GM21737 (cell line): Measurements from ENCODE around the gene STPG4.

Experiments
- ATAC-seq: cut with Tn5 transposase; IDR thresholded peaks from one replicate; pipeline ENCODE4 v1.9.1; 2021; ENCODE audit warnings: mild to moderate bottlenecking, moderate library complexity; ENCODE audit not compliant: unreplicated experiment

The STPG4 gene

DNA sequence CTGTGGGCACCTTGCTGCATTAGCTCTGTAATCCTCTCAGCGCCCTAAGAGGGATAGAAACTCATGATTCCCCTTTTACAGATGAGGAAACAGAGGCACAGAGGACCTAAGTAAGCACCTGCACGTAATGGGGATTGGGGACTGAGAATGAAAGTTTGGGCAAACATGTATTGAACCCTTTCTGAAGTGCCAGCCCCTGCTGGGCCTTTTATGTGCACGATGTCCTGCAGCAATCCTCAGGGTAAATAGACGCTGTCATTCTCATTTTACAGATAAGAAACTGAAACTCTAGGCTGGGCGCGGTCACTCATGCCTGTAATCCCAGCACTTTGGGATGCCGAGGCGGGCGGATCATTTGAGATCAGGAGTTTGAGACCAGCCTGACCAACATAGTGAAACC lies 117.4 kb downstream of the STPG4 start:
- no peak for ATAC-seq
